Panc1 (cell line): ENCODE measurements around the gene UNKL. TPM values are rescaled to one million over a fixed set of nuclear protein-coding genes. Genes with fewer than 3 reads are reported as not detected.

Experiments
- ATAC-seq: fragments of 200-7000 bp; cut with Tn5 transposase; 2 replicates; pipeline ENCODE4 v1.9.1; 2020; ENCODE audit warnings: mild to moderate bottlenecking, moderate library complexity
- BruUV-seq: library from RNA; stranded (reverse); fragments of 400-500 nt; replicated peaks from 2 replicates; lab custom pipeline; 2021; lab: Mats Ljungman, UMichigan
- CTCF ChIA-PET: fragments of 300-600 bp; sonication (Branson Sonifier 250); formaldehyde crosslinking; loops from one replicate; lab custom pipeline; 2022; ENCODE audit warnings: antibody characterized with exemption; lab: Charles Lee
- POLR2A ChIA-PET: fragments of 300-600 bp; sonication (Branson Sonifier 250); formaldehyde crosslinking; loops from one replicate; lab custom pipeline; 2022; ENCODE audit warnings: antibody characterized with exemption; lab: Charles Lee
- DNase-seq: peaks from one replicate; pipeline ENCODE4 v3.0.0-alpha.2; 2010; ENCODE audit warnings: low read depth, low spot score
- H3K27ac ChIP-seq: 2 replicates; pipeline ENCODE4 v1.5.1; 2011; ENCODE audit warnings: mild to moderate bottlenecking, low read length, inconsistent platforms
- H3K27me3 ChIP-seq: fragments of 200-500 bp; sonication (Bioruptor generic); 2 replicates; pipeline ENCODE4 v1.6.0; 2014; ENCODE audit warnings: low read length, inconsistent platforms; ENCODE audit not compliant: control insufficient read depth, insufficient read depth
- H3K36me3 ChIP-seq: fragments of 200-500 bp; sonication (Bioruptor generic); 2 replicates; pipeline ENCODE4 v1.5.1; 2014; ENCODE audit warnings: inconsistent platforms, mild to moderate bottlenecking, low read length, moderate library complexity; ENCODE audit not compliant: control insufficient read depth, insufficient read depth
- H3K4me1 ChIP-seq: 2 replicates; pipeline ENCODE4 v1.5.1; 2011; ENCODE audit warnings: inconsistent platforms, mild to moderate bottlenecking, low read length, moderate library complexity; ENCODE audit not compliant: control insufficient read depth, insufficient read depth
- H3K4me3 ChIP-seq, 2 experiments: 2 replicates each; pipeline ENCODE4 v1.5.1; 2011 to 2012; ENCODE audit warnings: low read depth in 2 of 2, low read length in 2 of 2, mild to moderate bottlenecking in 2 of 2, inconsistent platforms in 1 of 2, moderate library complexity in 1 of 2
- H3K9me3 ChIP-seq: fragments of 200-500 bp; sonication (Bioruptor generic); 2 replicates; pipeline ENCODE4 v1.5.1; 2014; ENCODE audit warnings: low read depth, mild to moderate bottlenecking, inconsistent platforms, low read length, moderate library complexity; ENCODE audit not compliant: control insufficient read depth, insufficient read depth
- POLR2AphosphoS5 ChIP-seq: IDR thresholded peaks from 2 replicates; pipeline ENCODE4 v1.6.1; 2012; ENCODE audit warnings: mild to moderate bottlenecking, low read depth, low read length, moderate library complexity
- SIN3A ChIP-seq: IDR thresholded peaks from 2 replicates; pipeline ENCODE4 v1.6.1; 2012; ENCODE audit warnings: low read depth, mild to moderate bottlenecking, low read length, moderate library complexity, borderline replicate concordance; ENCODE audit not compliant: insufficient read depth
- TCF7L2 ChIP-seq: IDR thresholded peaks from 2 replicates; pipeline ENCODE4 v1.6.1; 2011; ENCODE audit warnings: mild to moderate bottlenecking, low read depth, low read length, inconsistent platforms
- in situ Hi-C: cut with HindIII; loops from 2 replicates; pipeline ENCODE4 v1.10.0; 2016; ENCODE audit warnings: low sequenced_read_pairs, low pct_unique_long_range_greater_than_20kb
- intact Hi-C: fragments of 100-400 bp; cut with micrococcal nuclease; formaldehyde crosslinking; loops from one replicate; pipeline ENCODE4 v1.10.0; 2022; ENCODE audit not compliant: unreplicated experiment
- total RNA-seq: library from RNA; stranded (reverse); gene quantifications from one replicate; pipeline ENCODE4 v1.2.1, GENCODE V29; 2021; ENCODE audit not compliant: unreplicated experiment
- TF ChIP-seq, protein P1 (sequence below): fragments of 450-650 bp; IDR thresholded peaks from 2 replicates; pipeline ENCODE4 v1.5.1; 2017; ENCODE audit warnings: mild to moderate bottlenecking
- TF ChIP-seq, protein P2 (sequence below), 2 experiments: IDR thresholded peaks; 2 replicates each; pipeline ENCODE4 v1.6.1; 2011 to 2012; ENCODE audit warnings: low read depth in 2 of 2, control low read depth in 1 of 2, low read length in 1 of 2, mild to moderate bottlenecking in 1 of 2, moderate library complexity in 1 of 2; ENCODE audit not compliant: insufficient read depth in 1 of 2

Gene UNKL
- total RNA-seq, 1 experiment from 2014 or later, result 26.6 TPM

DNA sequence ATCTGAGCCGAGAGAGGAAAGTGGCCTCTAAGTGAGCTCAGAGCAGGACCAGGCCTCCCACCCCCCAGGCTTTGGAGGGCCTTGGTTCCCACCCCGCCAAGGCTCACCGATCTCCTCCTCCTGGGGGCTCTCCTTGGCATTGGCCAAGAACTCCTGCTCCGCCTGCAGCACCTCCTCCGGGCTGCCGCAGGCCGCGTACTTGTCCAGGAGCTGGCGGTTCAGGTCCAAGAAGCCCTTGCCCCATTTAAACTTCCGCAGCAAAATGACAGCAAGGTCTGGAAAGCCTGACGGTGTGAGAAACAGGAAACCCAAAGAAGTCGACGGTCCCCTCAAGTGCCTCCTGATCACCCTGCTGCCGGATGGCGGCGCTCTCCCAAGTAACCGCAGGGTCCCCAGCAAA is 64.6 kb downstream of the UNKL start:
- CTCF ChIA-PET, result no interaction called here
- Histone ChIP-seq H3K4me3 (peak overlapping the region in 1 of 2 experiments; percentile 8; a peak in 1 of 4 replicates), H3K9me3 (no peaks in the 10 kb centered on the region), H3K4me1 (peaks cover 10% of the 10 kb centered on the region), H3K36me3 (peaks cover 8% of the 10 kb centered on the region; the same call in 1 of the 2 replicates), H3K27me3 (no peaks in the 10 kb centered on the region), H3K27ac (no peak overlapping the region)
- TF ChIP-seq POLR2AphosphoS5, result no peak
- TF ChIP-seq, protein P1, sequence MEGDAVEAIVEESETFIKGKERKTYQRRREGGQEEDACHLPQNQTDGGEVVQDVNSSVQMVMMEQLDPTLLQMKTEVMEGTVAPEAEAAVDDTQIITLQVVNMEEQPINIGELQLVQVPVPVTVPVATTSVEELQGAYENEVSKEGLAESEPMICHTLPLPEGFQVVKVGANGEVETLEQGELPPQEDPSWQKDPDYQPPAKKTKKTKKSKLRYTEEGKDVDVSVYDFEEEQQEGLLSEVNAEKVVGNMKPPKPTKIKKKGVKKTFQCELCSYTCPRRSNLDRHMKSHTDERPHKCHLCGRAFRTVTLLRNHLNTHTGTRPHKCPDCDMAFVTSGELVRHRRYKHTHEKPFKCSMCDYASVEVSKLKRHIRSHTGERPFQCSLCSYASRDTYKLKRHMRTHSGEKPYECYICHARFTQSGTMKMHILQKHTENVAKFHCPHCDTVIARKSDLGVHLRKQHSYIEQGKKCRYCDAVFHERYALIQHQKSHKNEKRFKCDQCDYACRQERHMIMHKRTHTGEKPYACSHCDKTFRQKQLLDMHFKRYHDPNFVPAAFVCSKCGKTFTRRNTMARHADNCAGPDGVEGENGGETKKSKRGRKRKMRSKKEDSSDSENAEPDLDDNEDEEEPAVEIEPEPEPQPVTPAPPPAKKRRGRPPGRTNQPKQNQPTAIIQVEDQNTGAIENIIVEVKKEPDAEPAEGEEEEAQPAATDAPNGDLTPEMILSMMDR, result no peak
- TF ChIP-seq TCF7L2, result no peak
- no peak for TF ChIP-seq SIN3A
- TF ChIP-seq, protein P2, sequence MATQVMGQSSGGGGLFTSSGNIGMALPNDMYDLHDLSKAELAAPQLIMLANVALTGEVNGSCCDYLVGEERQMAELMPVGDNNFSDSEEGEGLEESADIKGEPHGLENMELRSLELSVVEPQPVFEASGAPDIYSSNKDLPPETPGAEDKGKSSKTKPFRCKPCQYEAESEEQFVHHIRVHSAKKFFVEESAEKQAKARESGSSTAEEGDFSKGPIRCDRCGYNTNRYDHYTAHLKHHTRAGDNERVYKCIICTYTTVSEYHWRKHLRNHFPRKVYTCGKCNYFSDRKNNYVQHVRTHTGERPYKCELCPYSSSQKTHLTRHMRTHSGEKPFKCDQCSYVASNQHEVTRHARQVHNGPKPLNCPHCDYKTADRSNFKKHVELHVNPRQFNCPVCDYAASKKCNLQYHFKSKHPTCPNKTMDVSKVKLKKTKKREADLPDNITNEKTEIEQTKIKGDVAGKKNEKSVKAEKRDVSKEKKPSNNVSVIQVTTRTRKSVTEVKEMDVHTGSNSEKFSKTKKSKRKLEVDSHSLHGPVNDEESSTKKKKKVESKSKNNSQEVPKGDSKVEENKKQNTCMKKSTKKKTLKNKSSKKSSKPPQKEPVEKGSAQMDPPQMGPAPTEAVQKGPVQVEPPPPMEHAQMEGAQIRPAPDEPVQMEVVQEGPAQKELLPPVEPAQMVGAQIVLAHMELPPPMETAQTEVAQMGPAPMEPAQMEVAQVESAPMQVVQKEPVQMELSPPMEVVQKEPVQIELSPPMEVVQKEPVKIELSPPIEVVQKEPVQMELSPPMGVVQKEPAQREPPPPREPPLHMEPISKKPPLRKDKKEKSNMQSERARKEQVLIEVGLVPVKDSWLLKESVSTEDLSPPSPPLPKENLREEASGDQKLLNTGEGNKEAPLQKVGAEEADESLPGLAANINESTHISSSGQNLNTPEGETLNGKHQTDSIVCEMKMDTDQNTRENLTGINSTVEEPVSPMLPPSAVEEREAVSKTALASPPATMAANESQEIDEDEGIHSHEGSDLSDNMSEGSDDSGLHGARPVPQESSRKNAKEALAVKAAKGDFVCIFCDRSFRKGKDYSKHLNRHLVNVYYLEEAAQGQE (IDR thresholded peaks at IDR 0.05; ENCODE audit: insufficient read depth in 1 of 2, low read depth in 2 of 2, low read length in 1 of 2), result no peak
- DNase-seq (no peak), ATAC-seq (no peak)
- in situ Hi-C loops, result no loop called here
- POLR2A ChIA-PET, result no interaction called here
- intact Hi-C loops, result no loop called here
- BruUV-seq, result no TSS peak

DNA sequence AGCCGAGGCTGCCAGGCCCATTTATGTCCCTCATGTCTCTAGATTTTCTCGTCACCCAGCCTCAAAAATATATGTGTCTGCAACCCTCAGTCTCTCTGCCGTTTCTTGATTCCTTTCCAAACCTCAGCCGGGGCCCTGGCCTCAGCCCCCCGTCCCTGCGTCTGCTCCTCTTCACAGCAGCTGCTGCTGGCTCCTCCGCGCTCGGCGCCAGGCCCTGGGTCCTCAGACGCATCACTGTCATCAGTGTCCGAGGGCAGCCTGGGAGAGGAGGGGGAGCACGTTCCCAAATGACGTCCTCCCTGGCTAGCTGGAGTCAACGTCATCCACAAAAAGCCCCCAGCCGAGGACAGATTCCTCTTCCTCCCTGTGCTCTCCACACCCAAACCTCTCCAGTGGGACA is 65.2 kb downstream of the UNKL start:
- in situ Hi-C loops, result no loop called here
- ATAC-seq (no peak), DNase-seq (no peak)
- H3K27ac ChIP-seq, result no peak overlapping the region
- TF ChIP-seq, protein P1, result no peak
- TF ChIP-seq TCF7L2 (no peak), SIN3A (no peak), POLR2AphosphoS5 (no peak)
- TF ChIP-seq, protein P2 (IDR thresholded peaks at IDR 0.05; ENCODE audit: insufficient read depth in 1 of 2, low read depth in 2 of 2, low read length in 1 of 2), result no peak
- H3K36me3 ChIP-seq, result peaks cover 8% of the 10 kb centered on the region; the same call in 1 of the 2 replicates
- no peak overlapping the region for H3K4me3 ChIP-seq
- ChIA-PET CTCF (no interaction called here), POLR2A (no interaction called here)
- H3K4me1 ChIP-seq, result peaks cover 10% of the 10 kb centered on the region
- intact Hi-C loops, result no loop called here
- no TSS peak for BruUV-seq
- no peaks in the 10 kb centered on the region for H3K9me3 ChIP-seq
- no peaks in the 10 kb centered on the region for H3K27me3 ChIP-seq
